ENCODE results near the gene VCAM1.

VCAM1 gene

GRCh38 chr1:100683448-100684349 lies 35.8 kb upstream of the VCAM1 start:
- Histone ChIP-seq H3K14ac (ENCODE audit: low read length) (no peak overlapping the region), H3K23ac (ENCODE audit: low read depth, low read length, poor library complexity) (no peak overlapping the region), H4K91ac (ENCODE audit: low read depth, low read length, poor library complexity) (no peak overlapping the region), H2BK15ac (ENCODE audit: low read length) (no peak overlapping the region), H2AFZ (ENCODE audit: low read length) (no peak overlapping the region), H4K8ac (ENCODE audit: low read depth, low read length) (no peak overlapping the region), H3K9ac (ENCODE audit: low read depth, low read length, poor library complexity) (no peak overlapping the region), H3K4me3 (ENCODE audit: low read length in 2 of 2) (no peak overlapping the region), H3K4ac (ENCODE audit: low read length) (no peak overlapping the region), H2BK12ac (ENCODE audit: low read length) (no peak overlapping the region), H3K27ac (replicated peaks; ENCODE audit: low read length) (no peak overlapping the region), H2BK5ac (ENCODE audit: low read length) (no peak overlapping the region), H3K36me3 (replicated peaks in 1 of 2; ENCODE audit: control insufficient read depth in 2 of 2, insufficient read depth in 2 of 2, low read length in 2 of 2) (no peaks in the 10 kb centered on the region), H2BK120ac (ENCODE audit: low read depth, low read length) (no peak overlapping the region), H3K18ac (ENCODE audit: low read length) (no peak overlapping the region), H3K27me3 (ENCODE audit: control insufficient read depth in 3 of 3, insufficient read depth in 3 of 3, low read depth in 1 of 3, low read length in 3 of 3) (no peaks in the 10 kb centered on the region), H3K4me1 (ENCODE audit: control insufficient read depth in 2 of 2, insufficient read depth in 1 of 2, low read depth in 1 of 2, low read length in 2 of 2) (no peaks in the 10 kb centered on the region), H3K4me2 (ENCODE audit: insufficient read depth, low read length, poor library complexity, severe bottlenecking) (no peak overlapping the region), H2AK5ac (ENCODE audit: low read depth, low read length) (no peak overlapping the region), H3K79me1 (ENCODE audit: low read depth, low read length) (no peaks in the 10 kb centered on the region), H3K9me3 (replicated peaks in 1 of 2; ENCODE audit: control insufficient read depth in 2 of 2, insufficient read depth in 1 of 2, low read depth in 1 of 2, low read length in 2 of 2) (no peaks in the 10 kb centered on the region)
- no CpG with 5 or more reads among the region's 2 CpGs for WGBS, 2 donors (ENCODE audit: extremely low coverage in 2 of 2, insufficient read length in 2 of 2, insufficient replicate concordance in 1 of 2)
- DNase-seq (ENCODE audit: low spot score): no peak

GRCh38 chr1:100699744-100700143 lies 19.8 kb upstream of the VCAM1 start:
- Histone ChIP-seq H3K4me2 (ENCODE audit: insufficient read depth, low read length, poor library complexity, severe bottlenecking) (no peak overlapping the region), H3K79me1 (ENCODE audit: low read depth, low read length) (no peaks in the 10 kb centered on the region), H3K27ac (replicated peaks; ENCODE audit: low read length) (no peak overlapping the region), H3K14ac (ENCODE audit: low read length) (no peak overlapping the region), H4K91ac (ENCODE audit: low read depth, low read length, poor library complexity) (no peak overlapping the region), H3K4me1 (ENCODE audit: control insufficient read depth in 2 of 2, insufficient read depth in 1 of 2, low read depth in 1 of 2, low read length in 2 of 2) (peaks cover 0 to 4% of the 10 kb centered on the region in 2 donors), H2BK15ac (ENCODE audit: low read length) (no peak overlapping the region), H3K36me3 (replicated peaks in 1 of 2; ENCODE audit: control insufficient read depth in 2 of 2, insufficient read depth in 2 of 2, low read length in 2 of 2) (no peaks in the 10 kb centered on the region), H3K27me3 (ENCODE audit: control insufficient read depth in 3 of 3, insufficient read depth in 3 of 3, low read depth in 1 of 3, low read length in 3 of 3) (no peaks in the 10 kb centered on the region), H3K9ac (ENCODE audit: low read depth, low read length, poor library complexity) (no peak overlapping the region), H2AFZ (ENCODE audit: low read length) (no peak overlapping the region), H4K8ac (ENCODE audit: low read depth, low read length) (no peak overlapping the region), H2AK5ac (ENCODE audit: low read depth, low read length) (no peak overlapping the region), H3K4ac (ENCODE audit: low read length) (no peak overlapping the region), H3K4me3 (ENCODE audit: low read length in 2 of 2) (no peak overlapping the region), H3K9me3 (replicated peaks in 1 of 2; ENCODE audit: control insufficient read depth in 2 of 2, insufficient read depth in 1 of 2, low read depth in 1 of 2, low read length in 2 of 2) (no peaks in the 10 kb centered on the region), H2BK5ac (ENCODE audit: low read length) (no peak overlapping the region), H2BK120ac (ENCODE audit: low read depth, low read length) (no peak overlapping the region), H3K23ac (ENCODE audit: low read depth, low read length, poor library complexity) (no peak overlapping the region), H2BK12ac (ENCODE audit: low read length) (no peak overlapping the region), H3K18ac (ENCODE audit: low read length) (no peak overlapping the region)
- WGBS, 2 donors (ENCODE audit: extremely low coverage in 2 of 2, insufficient read length in 2 of 2, insufficient replicate concordance in 1 of 2): no CpG with 5 or more reads among the region's 1 CpG
- no peak for DNase-seq (ENCODE audit: low spot score)

- Histone ChIP-seq H2BK15ac (ENCODE audit: low read length) (no peak overlapping the region), H2BK5ac (ENCODE audit: low read length) (no peak overlapping the region), H3K27ac (replicated peaks; ENCODE audit: low read length) (no peak overlapping the region), H3K4ac (ENCODE audit: low read length) (no peak overlapping the region), H4K8ac (ENCODE audit: low read depth, low read length) (no peak overlapping the region), H2BK12ac (ENCODE audit: low read length) (no peak overlapping the region), H3K4me3 (ENCODE audit: low read length in 2 of 2) (no peak overlapping the region), H3K27me3 (ENCODE audit: control insufficient read depth in 3 of 3, insufficient read depth in 3 of 3, low read depth in 1 of 3, low read length in 3 of 3) (no peaks in the 10 kb centered on the region), H3K4me2 (ENCODE audit: insufficient read depth, low read length, poor library complexity, severe bottlenecking) (no peak overlapping the region), H2AK5ac (ENCODE audit: low read depth, low read length) (no peak overlapping the region), H2AFZ (ENCODE audit: low read length) (no peak overlapping the region), H3K14ac (ENCODE audit: low read length) (no peak overlapping the region), H3K9me3 (replicated peaks in 1 of 2; ENCODE audit: control insufficient read depth in 2 of 2, insufficient read depth in 1 of 2, low read depth in 1 of 2, low read length in 2 of 2) (no peaks in the 10 kb centered on the region), H4K91ac (ENCODE audit: low read depth, low read length, poor library complexity) (no peak overlapping the region), H3K23ac (ENCODE audit: low read depth, low read length, poor library complexity) (no peak overlapping the region), H3K9ac (ENCODE audit: low read depth, low read length, poor library complexity) (no peak overlapping the region), H3K4me1 (ENCODE audit: control insufficient read depth in 2 of 2, insufficient read depth in 1 of 2, low read depth in 1 of 2, low read length in 2 of 2) (peaks cover 0 to 4% of the 10 kb centered on the region in 2 donors), H3K18ac (ENCODE audit: low read length) (no peak overlapping the region), H2BK120ac (ENCODE audit: low read depth, low read length) (no peak overlapping the region), H3K79me1 (ENCODE audit: low read depth, low read length) (no peaks in the 10 kb centered on the region), H3K36me3 (replicated peaks in 1 of 2; ENCODE audit: control insufficient read depth in 2 of 2, insufficient read depth in 2 of 2, low read length in 2 of 2) (no peaks in the 10 kb centered on the region)
- WGBS, 2 donors (ENCODE audit: extremely low coverage in 2 of 2, insufficient read length in 2 of 2, insufficient replicate concordance in 1 of 2): no CpG with 5 or more reads among the region's 4 CpGs
- DNase-seq (ENCODE audit: low spot score): no peak
Observed at GRCh38 chr1:100700586-100700985, 19.0 kb upstream of the VCAM1 start.

- no CpG with 5 or more reads among the region's 2 CpGs for WGBS, 2 donors (ENCODE audit: extremely low coverage in 2 of 2, insufficient read length in 2 of 2, insufficient replicate concordance in 1 of 2)
- no peak overlapping the region for H4K91ac ChIP-seq (ENCODE audit: low read depth, low read length, poor library complexity)
- H2AFZ ChIP-seq (ENCODE audit: low read length): no peak overlapping the region
- no peak overlapping the region for H3K9ac ChIP-seq (ENCODE audit: low read depth, low read length, poor library complexity)
- no peak overlapping the region for H3K4me3 ChIP-seq (ENCODE audit: low read length in 2 of 2)
- no peak overlapping the region for H2BK120ac ChIP-seq (ENCODE audit: low read depth, low read length)
- no peaks in the 10 kb centered on the region for H3K27me3 ChIP-seq (ENCODE audit: control insufficient read depth in 3 of 3, insufficient read depth in 3 of 3, low read depth in 1 of 3, low read length in 3 of 3)
- no peak overlapping the region for H4K8ac ChIP-seq (ENCODE audit: low read depth, low read length)
- H2BK5ac ChIP-seq (ENCODE audit: low read length): no peak overlapping the region
- no peak overlapping the region for H3K14ac ChIP-seq (ENCODE audit: low read length)
- no peaks in the 10 kb centered on the region for H3K9me3 ChIP-seq (replicated peaks in 1 of 2; ENCODE audit: control insufficient read depth in 2 of 2, insufficient read depth in 1 of 2, low read depth in 1 of 2, low read length in 2 of 2)
- H3K4me2 ChIP-seq (ENCODE audit: insufficient read depth, low read length, poor library complexity, severe bottlenecking): no peak overlapping the region
- H3K27ac ChIP-seq (replicated peaks; ENCODE audit: low read length): no peak overlapping the region
- H2BK12ac ChIP-seq (ENCODE audit: low read length): no peak overlapping the region
- H3K36me3 ChIP-seq (replicated peaks in 1 of 2; ENCODE audit: control insufficient read depth in 2 of 2, insufficient read depth in 2 of 2, low read length in 2 of 2): no peaks in the 10 kb centered on the region
- H3K18ac ChIP-seq (ENCODE audit: low read length): no peak overlapping the region
- no peak overlapping the region for H2BK15ac ChIP-seq (ENCODE audit: low read length)
- H3K4ac ChIP-seq (ENCODE audit: low read length): no peak overlapping the region
- H3K4me1 ChIP-seq (ENCODE audit: control insufficient read depth in 2 of 2, insufficient read depth in 1 of 2, low read depth in 1 of 2, low read length in 2 of 2): peaks cover 0 to 4% of the 10 kb centered on the region in 2 donors
- H3K23ac ChIP-seq (ENCODE audit: low read depth, low read length, poor library complexity): no peak overlapping the region
- no peak overlapping the region for H2AK5ac ChIP-seq (ENCODE audit: low read depth, low read length)
- H3K79me1 ChIP-seq (ENCODE audit: low read depth, low read length): no peaks in the 10 kb centered on the region
- DNase-seq (ENCODE audit: low spot score): no peak
Observed at GRCh38 chr1:100703052-100703451, 16.5 kb upstream of the VCAM1 start.
